Measurements from ENCODE around the gene FGFRL1. TPM values are rescaled to one million over a fixed set of nuclear protein-coding genes. Genes with fewer than 3 reads are reported as not detected.

Gene FGFRL1
- total RNA-seq, 1 experiment from 2014 or later, result 30.4 TPM

DNA sequence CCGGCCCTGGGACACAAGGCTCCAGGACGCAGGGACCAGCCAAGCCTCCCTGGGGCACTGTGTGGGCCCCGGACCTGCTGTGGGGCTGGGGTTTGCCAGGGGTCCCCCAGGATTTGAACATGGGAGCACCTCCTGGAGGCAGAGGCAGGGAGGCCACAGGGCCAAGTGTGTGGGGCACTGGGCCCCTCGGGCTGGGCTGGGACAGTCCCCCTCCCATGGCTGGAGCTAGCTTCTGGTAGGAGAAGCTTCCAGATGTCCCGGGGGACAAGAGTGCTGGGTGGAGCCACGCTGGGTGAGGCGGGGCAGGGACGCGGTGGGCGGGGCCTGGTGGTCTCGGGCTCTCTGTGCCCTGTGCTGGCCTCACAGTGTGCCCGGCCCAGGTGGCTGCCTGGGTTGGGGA, 18.6 kb downstream of the FGFRL1 start:
- peak overlapping the region; percentile 27 for H3K4me3 ChIP-seq (ENCODE audit: low read depth, low read length, poor library complexity, severe bottlenecking)
- no peak for TF ChIP-seq EZH2 (IDR thresholded peaks at IDR 0.05; ENCODE audit: borderline replicate concordance, low read depth, low read length, poor library complexity, severe bottlenecking)
- no peak for TF ChIP-seq CTCF (conservative IDR thresholded peaks at IDR 0.05; ENCODE audit: low read depth, low read length)
- CTCF ChIA-PET, result no interaction called here
- H3K9me3 ChIP-seq (ENCODE audit: low read depth, low read length, poor library complexity, severe bottlenecking), result no peaks in the 10 kb centered on the region
- BruUV-seq (replicated peaks), result no TSS peak
- intact Hi-C loops (cut with micrococcal nuclease; ENCODE audit: unreplicated experiment), result no loop called here
- peak; percentile 64 for DNase-seq (ENCODE audit: low spot score)
- H3K27ac ChIP-seq (ENCODE audit: low read depth, low read length, poor library complexity, severe bottlenecking), result no peak overlapping the region
- H3K27me3 ChIP-seq (replicated peaks; ENCODE audit: insufficient read depth, low read depth, low read length, poor library complexity), result no peaks in the 10 kb centered on the region
- POLR2A ChIA-PET (ENCODE audit: low non-redundant PET), result no interaction called here
- peaks cover 6% of the 10 kb centered on the region for H3K36me3 ChIP-seq (ENCODE audit: insufficient read depth, low read length, poor library complexity, severe bottlenecking)
- H3K4me1 ChIP-seq (ENCODE audit: insufficient read depth, low read length, poor library complexity, severe bottlenecking), result peaks cover 15% of the 10 kb centered on the region

DNA sequence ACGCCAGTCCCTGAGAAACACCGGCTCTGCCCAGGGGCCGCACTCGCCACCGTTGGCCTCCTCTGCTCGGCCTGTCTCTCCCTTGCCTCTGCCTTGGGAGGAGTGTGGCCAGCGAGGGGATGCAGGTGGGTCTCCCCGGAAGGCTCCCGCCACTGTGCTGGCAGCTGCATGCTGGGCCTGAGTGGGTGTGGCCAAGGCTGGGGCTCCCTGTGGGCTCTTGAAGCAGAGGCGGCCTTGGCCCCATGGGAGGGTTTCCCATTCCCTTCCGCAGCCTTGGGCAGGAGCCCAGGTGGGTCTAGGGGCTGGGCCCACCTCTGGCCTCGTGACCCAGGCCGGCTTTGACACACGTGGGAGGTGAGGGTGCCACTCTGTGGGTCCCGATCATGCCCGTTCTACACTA, 19.1 kb downstream of the FGFRL1 start:
- POLR2A ChIA-PET (ENCODE audit: low non-redundant PET), result no interaction called here
- Histone ChIP-seq H3K27ac (ENCODE audit: low read depth, low read length, poor library complexity, severe bottlenecking) (no peak overlapping the region), H3K9me3 (ENCODE audit: low read depth, low read length, poor library complexity, severe bottlenecking) (no peaks in the 10 kb centered on the region), H3K27me3 (replicated peaks; ENCODE audit: insufficient read depth, low read depth, low read length, poor library complexity) (no peaks in the 10 kb centered on the region), H3K4me1 (ENCODE audit: insufficient read depth, low read length, poor library complexity, severe bottlenecking) (peaks cover 15% of the 10 kb centered on the region), H3K36me3 (ENCODE audit: insufficient read depth, low read length, poor library complexity, severe bottlenecking) (peaks cover under 1% of the 10 kb centered on the region), H3K4me3 (ENCODE audit: low read depth, low read length, poor library complexity, severe bottlenecking) (peak overlapping the region; percentile 27)
- CTCF ChIA-PET, result interaction anchor here (0.5 kb wide), 1 partner anchor 16 kb away, joined by 5 read pairs; no protein-coding TSS in a partner anchor
- intact Hi-C loops (cut with micrococcal nuclease; ENCODE audit: unreplicated experiment), result no loop called here
- BruUV-seq (replicated peaks), result no TSS peak
- DNase-seq (ENCODE audit: low spot score), result peak; percentile 45
- TF ChIP-seq EZH2 (IDR thresholded peaks at IDR 0.05; ENCODE audit: borderline replicate concordance, low read depth, low read length, poor library complexity, severe bottlenecking) (no peak), CTCF (conservative IDR thresholded peaks at IDR 0.05; ENCODE audit: low read depth, low read length) (no peak)

- H3K9me3 ChIP-seq (ENCODE audit: low read depth, low read length, poor library complexity, severe bottlenecking), result no peaks in the 10 kb centered on the region
- DNase-seq (ENCODE audit: low spot score), result no peak
- peaks cover 15% of the 10 kb centered on the region for H3K4me1 ChIP-seq (ENCODE audit: insufficient read depth, low read length, poor library complexity, severe bottlenecking)
- no peak overlapping the region for H3K27ac ChIP-seq (ENCODE audit: low read depth, low read length, poor library complexity, severe bottlenecking)
- CTCF ChIA-PET, result interaction anchor here (0.5 kb wide), 1 partner anchor 16 kb away, joined by 5 read pairs; no protein-coding TSS in a partner anchor
- H3K27me3 ChIP-seq (replicated peaks; ENCODE audit: insufficient read depth, low read depth, low read length, poor library complexity), result no peaks in the 10 kb centered on the region
- intact Hi-C loops (cut with micrococcal nuclease; ENCODE audit: unreplicated experiment), result no loop called here
- POLR2A ChIA-PET (ENCODE audit: low non-redundant PET), result no interaction called here
- H3K36me3 ChIP-seq (ENCODE audit: insufficient read depth, low read length, poor library complexity, severe bottlenecking), result no peaks in the 10 kb centered on the region
- TF ChIP-seq CTCF (conservative IDR thresholded peaks at IDR 0.05; ENCODE audit: low read depth, low read length), result no peak
- TF ChIP-seq EZH2 (IDR thresholded peaks at IDR 0.05; ENCODE audit: borderline replicate concordance, low read depth, low read length, poor library complexity, severe bottlenecking), result no peak
- no TSS peak for BruUV-seq (replicated peaks)
- H3K4me3 ChIP-seq (ENCODE audit: low read depth, low read length, poor library complexity, severe bottlenecking), result no peak overlapping the region
These were observed 19.9 kb downstream of the FGFRL1 start for GRCh38 chr4:1031346-1031745.
